NCI-H146 treated with DMSO at 0.1 percent for 48 hours (cell line): Measurements from ENCODE around the gene RASSF4.

ENCODE experiments used
- DNase-seq: peaks from one replicate; lab custom pipeline; 2025; ENCODE audit not compliant: unreplicated experiment; lab: John Stamatoyannopoulos, UW

Gene RASSF4

GRCh38 chr10:44947371-44948152, 12.0 kb upstream of the RASSF4 start:
- no peak for DNase-seq

GRCh38 chr10:44948642-44949041, 11.0 kb upstream of the RASSF4 start:
- DNase-seq = no peak

GRCh38 chr10:44949127-44949802, 10.3 kb upstream of the RASSF4 start:
- no peak for DNase-seq

- DNase-seq = no peak
Observed at GRCh38 chr10:44949915-44950314, 9.7 kb upstream of the RASSF4 start.

GRCh38 chr10:44950326-44951225, 9.0 kb upstream of the RASSF4 start:
- DNase-seq = no peak

- DNase-seq = no peak
Observed at GRCh38 chr10:44951576-44952226, 7.9 kb upstream of the RASSF4 start.

- DNase-seq = no peak
Observed at GRCh38 chr10:44952779-44953231, 6.8 kb upstream of the RASSF4 start.

- no peak for DNase-seq
Observed at GRCh38 chr10:44954042-44954441, 5.6 kb upstream of the RASSF4 start.

- no peak for DNase-seq
Observed at GRCh38 chr10:44954962-44955361, 4.6 kb upstream of the RASSF4 start.

- DNase-seq = no peak
Observed at GRCh38 chr10:44955413-44956070, 4.1 kb upstream of the RASSF4 start.

- no peak for DNase-seq
Observed at GRCh38 chr10:44956226-44956625, 3.4 kb upstream of the RASSF4 start.

GRCh38 chr10:44956717-44957706, 2.6 kb upstream of the RASSF4 start:
- DNase-seq = no peak

- DNase-seq = no peak
Observed at GRCh38 chr10:44958196-44958897, 1.3 kb upstream of the RASSF4 start.

- DNase-seq = no peak
Observed at GRCh38 chr10:44958898-44959246, 730 bp upstream of the RASSF4 start.

- no peak for DNase-seq
Observed at GRCh38 chr10:44960088-44960460, 472 bp downstream of the RASSF4 start.

GRCh38 chr10:44960482-44961229, 1.1 kb downstream of the RASSF4 start:
- no peak for DNase-seq

GRCh38 chr10:44961230-44961571, 1.6 kb downstream of the RASSF4 start:
- DNase-seq = no peak
